ENCODE measurements around the gene PRKD1.
A peak's percentile ranks its signal among the peaks of the same experiment; 100 is the strongest.

PRKD1 gene

DNA sequence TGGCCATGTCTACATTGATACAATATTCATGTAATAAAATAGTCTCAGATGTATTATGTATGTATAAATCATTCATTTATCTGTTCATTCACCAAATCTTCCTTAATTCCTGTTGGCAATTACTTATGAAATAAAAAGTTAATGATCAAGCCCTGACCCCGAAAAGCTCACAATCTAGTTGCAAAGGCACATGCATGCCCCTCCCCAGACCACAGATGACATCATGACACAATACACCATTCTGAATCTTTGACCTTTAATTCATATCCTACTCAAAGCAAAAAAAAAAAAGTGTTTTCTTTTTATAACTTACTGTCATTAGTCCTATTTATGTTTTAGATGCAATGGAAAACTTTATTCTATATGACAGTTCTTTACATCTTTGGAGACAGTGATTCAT is 346.9 kb downstream of the PRKD1 start:
- DNase-seq = no peak

- no peak for DNase-seq
These were observed 347.8 kb downstream of the PRKD1 start for GRCh38 chr14:29579838-29580237.

DNA sequence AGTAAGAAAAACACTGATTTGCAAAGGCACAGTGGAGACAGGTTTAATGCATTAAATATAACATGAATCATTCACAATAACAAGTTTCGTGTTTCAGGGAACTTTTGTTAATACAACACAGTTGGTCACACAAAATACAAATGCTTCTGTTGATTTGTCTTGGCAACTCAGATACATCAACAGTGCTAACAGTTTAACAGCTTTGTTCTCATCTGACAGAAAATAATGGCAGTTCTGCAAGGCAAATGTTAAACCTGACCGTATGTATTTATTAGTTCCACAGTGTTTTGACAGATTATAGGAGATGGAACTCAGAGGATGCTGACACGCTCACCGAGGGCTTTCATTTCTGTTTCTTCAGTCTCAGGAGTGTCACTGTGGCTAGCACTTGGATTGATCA is 350.7 kb downstream of the PRKD1 start:
- DNase-seq = no peak

DNA sequence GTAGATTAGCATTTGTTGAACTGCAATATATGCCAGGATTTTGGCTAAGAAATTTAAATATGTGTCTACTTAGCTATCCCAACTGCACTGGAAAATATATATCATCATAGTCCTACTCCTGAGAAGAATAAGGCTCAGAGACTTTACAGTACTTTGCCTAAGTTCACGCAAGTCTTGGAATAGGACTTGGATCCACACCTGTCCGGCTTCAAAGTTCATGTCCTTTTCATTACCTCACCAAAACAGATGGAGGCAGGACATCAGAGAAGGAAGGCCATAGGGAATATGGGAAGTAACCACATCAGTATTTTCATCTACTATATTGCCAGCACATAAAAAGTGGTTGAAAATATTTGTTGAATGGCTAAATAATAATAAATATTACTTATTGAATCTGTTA is 358.5 kb downstream of the PRKD1 start:
- no peak for DNase-seq

DNA sequence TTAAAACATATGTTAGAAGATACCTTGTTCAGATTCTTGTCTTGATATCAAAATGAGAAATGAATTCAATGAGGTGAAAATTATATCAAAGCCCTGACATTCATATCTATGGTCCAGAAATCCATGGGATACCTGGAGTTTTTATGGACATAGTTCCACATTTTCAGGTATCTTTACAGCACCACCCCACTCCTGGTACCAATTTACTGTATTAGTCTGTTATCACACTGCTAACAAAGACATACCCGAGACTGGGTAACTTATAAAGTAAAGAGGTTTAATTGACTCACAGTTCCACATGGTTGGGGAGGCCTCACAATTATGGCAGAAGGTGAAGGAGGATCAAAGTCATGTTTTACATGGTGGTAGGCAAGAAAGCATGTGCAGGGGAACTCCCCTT is 361.5 kb downstream of the PRKD1 start:
- no peak for DNase-seq

DNA sequence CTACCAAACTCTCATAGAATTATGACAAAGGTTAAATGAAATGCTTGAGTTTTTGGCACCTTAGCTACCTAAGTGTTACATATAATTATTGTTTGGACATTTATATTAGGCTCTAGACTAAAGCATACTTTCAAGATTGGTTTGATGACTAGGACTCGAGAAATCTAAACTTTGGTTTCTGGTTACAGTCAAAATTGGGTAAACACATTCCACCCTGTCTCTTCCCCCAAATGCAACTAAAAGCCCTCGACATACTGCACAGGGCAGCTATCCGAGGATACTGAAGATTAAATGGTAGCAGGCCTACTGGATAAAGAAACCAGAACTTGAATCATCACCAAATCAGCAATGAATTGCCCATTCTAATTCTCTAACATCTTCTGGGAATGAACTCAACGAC is 369.1 kb downstream of the PRKD1 start:
- DNase-seq = no peak

GRCh38 chr14:29554335-29554734 is 373.3 kb downstream of the PRKD1 start:
- no peak for DNase-seq

DNA sequence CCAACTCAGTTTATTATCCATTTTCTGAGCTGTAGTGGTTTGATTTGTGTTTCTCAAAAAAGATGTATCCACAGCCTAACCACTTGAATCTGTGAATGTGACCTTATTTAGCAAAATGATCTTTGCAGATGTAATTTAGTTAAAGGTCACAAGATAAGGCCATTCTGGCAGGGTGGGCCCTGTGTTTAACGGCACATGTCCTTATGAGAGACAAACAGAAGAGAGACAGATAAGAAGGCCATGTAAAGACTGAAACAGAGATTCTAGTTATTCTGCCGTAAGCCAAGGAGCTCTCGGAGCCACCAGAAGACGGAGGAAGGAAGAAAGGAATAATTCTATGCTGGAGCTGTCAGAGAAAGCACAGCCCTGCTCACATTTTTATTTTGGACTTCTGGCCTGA is 374.2 kb downstream of the PRKD1 start:
- no peak for DNase-seq

- peak; percentile 81 for DNase-seq
These were observed 378.7 kb downstream of the PRKD1 start for GRCh38 chr14:29548948-29549370.

DNA sequence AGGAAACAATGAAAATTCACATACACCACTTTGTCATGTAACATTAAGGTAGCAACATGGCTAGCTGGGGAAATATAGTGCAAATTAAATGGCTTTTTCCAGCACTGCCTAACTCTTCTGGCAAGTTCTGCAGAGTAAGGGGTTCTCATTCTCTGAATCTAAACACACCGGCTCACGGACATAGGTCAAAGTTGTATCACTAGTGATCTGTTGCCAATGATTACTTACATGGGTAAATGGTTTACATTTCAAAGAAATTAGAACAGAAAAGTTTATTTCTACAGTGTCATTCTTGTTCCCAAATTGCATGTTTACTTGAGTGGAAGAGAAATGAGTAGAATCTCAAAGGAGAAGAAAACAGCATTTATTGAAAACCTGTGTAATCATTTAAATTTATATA is 381.9 kb downstream of the PRKD1 start:
- DNase-seq = no peak

- no peak for DNase-seq
These were observed 390.6 kb downstream of the PRKD1 start for GRCh38 chr14:29536886-29537511.

DNA sequence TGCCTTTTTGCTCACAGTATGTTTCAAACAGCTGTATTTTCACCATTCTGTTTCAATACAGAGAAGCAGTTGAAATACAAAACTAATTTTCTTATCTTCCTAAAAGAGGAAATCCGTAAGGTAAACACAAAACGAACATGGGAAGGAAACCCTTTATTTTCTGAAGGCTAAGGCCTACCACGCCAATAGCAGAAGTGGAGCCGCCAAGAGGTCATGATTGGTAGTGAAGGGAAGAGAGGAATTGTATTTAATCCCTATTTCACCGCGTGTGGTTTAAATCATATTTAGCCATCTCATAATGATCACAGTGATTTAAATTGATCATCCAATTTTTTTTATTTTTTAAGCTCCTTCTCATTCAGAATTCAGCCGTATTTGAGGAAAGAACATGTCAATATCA is 398.2 kb downstream of the PRKD1 start:
- no peak for DNase-seq

GRCh38 chr14:29528889-29529288 is 398.8 kb downstream of the PRKD1 start:
- DNase-seq = no peak

DNA sequence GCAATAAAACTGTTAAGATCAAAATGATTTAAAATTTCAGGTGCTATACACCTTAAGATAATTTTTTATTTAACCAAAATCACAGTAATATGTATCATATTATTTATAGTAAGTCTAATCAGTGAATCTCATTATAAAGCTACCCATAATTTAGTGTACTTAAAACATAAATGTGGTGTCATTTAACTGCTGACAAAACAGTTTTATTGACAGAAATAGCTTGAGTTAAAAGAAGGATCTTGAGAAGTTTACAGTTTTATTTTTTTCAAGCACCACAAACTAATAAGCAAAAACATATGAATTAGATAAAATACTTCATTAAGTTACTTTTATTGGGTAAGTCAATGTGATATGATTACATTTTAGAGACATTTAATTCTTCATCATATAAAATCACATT is 400.4 kb downstream of the PRKD1 start:
- no peak for DNase-seq
